ENCODE measurements around the gene TPPP.
"Not testable (repeated sequence)": the region's sequence is repeated elsewhere in the genome, so short reads cannot be mapped to it uniquely, and the experiment has no call there.

TPPP gene

DNA sequence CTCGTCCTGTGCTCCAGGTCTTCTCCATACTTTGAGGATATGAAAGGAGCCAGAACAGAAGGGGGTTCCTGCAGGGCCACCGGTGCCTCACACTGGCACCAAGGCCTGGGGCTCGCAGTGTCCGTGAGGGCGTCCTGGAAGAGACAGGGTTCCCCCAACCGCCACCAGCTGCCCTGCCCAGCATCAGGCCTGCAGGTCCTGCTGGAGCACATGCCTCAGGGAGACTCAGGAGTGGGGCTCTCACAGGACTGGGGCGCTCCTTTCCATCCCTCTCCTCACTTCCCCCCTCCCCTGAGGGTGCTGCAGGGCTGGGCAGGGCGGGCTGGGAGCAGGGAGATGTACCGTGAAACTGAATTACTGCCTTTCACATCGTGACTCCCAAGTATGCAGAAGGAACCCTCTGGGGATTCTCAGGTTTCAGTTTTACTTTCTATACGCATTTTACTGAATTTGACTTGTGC lies 49.3 kb downstream of the TPPP start:
- no peak for DNase-seq

DNA sequence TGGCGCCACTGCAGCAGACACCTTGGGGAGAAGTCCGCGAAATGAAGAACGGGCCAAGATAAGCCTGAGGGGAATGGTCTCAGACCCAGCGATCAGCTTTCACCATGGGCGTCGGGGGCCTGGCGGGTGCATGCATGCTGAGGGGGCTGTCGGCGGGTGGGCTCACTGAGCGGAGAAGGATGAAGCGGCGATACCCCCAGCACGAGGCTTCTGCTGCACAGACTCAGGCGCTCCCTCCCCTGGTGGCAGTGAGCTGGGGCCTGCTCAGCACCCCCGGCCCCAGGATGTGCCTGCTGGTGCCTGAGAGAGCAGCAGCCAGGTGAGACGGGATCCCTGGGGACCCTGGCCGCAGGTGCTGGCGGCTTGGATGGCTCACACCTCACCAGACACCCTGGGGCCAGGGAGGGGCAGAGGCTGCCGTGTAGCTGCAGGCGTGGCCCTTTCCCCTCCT lies 49.8 kb downstream of the TPPP start:
- no peak for DNase-seq

GRCh38 chr5:642481-642880 lies 50.7 kb downstream of the TPPP start:
- no peak for DNase-seq

GRCh38 chr5:641331-641765 lies 51.8 kb downstream of the TPPP start:
- no peak for DNase-seq

DNA sequence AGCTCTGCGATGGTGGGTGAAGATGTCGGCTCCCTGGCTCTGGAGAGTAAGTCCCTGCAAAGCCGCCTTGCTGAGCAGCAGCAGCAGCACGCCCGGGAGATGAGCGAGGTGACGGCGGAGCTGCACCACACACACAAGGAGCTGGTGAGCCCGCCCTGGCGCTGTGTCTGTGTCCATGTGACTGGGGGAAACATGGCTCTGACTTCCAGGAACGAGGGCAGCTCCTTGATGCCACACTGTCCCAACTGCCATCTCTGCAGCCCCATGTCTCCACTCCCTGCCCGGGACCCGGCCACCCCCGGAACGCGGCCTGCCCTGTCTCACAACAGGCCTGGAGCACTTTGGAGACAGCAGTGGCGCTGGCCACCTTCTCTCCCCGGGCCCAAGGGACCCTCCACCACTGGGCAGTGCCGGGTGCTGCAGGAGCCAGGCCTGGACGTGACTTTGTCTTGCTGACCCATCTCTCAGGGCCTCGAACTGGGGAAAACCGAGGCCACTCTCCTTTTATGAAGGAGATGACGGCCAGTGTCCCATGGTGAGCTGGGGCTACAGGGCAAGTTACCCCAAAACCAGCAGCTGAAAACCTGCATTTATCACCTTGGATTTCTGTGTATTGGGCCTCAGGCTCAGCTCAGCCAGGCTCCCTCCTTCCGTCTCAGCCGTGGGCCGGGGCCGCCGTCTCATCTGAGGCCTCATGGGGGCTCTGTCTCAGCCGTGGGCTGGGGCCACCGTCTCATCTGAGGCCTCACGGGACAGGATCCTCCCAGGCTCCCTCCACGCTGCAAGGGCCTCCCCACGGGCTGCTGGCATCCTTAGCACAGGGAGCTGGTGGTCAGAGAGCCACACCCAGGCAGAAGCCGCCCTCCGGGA lies 52.5 kb downstream of the TPPP start:
- no peak for DNase-seq

GRCh38 chr5:639584-640213 lies 53.5 kb downstream of the TPPP start:
- DNase-seq = no peak

DNA sequence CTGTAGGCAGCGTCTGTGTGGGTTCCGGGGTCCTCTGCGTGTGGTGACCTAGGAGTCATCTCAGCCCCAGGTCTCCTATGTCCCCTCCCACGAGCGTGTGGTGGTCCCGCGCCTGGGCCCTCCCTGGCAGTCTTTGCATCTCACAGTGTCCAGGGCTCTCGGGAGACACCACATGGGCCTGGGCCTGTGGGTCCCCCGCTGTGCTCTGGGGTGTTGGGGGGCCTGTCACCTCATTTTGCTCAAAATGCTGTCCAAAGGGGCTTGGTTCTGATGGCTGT lies 54.0 kb downstream of the TPPP start:
- no peak for DNase-seq

DNA sequence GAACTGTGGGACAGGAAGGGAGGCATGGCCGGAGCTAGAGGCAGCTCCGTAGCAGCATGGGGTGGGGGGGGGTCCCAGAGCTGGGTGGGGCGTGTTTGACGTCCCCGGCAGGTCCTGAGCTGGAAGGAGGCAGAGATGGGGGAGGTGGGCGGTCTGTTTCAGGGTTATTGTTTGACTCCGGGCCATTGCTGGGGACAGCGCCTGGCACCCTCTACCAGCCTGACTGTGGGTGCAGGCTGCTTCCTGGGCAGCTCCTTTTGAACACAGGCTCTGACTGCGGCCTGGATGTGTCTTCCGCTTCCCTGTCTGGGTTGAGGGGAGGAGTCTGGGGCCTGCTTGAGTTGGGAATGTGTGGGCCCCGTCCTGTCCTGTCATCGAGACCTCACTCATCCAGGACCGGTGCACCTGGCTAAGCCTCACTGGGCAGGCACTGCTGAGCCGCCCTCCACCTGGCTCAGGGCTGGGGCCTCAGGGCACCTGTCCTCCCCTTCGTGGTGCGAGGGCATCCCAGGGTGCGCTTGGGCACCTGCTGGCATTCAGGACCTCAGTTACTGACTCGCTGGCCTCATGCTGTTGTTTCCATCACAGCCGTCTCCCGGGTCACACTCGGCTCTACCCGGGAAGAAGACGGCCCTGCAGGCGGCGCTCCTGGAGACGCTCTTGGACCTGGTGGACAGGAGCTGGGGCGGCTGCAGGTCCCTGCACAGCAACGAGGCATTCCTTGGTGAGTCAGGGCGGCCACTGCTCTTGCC lies 54.5 kb downstream of the TPPP start:
- no peak for DNase-seq

- DNase-seq = no peak
Observed at GRCh38 chr5:637581-638450, 55.3 kb downstream of the TPPP start.

DNA sequence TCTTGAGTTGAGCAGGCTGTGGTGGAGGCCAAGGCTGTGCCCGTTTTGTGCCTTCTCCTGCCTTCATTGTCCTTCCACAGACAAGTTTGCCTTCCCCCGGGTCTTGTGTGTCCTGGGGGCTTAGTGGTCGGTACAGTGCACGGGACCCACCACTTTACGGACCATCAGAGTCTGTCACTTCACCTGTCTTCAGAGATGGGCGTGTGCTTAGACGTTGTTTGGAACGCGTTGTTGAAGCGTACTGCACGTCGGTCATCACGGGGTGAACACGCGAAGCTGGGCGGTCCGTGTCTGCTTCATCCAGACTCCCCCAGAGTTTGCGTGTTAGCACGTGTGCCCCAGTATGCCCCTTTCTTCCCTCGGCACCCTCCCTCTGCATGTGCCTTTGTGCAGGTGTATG lies 56.2 kb downstream of the TPPP start:
- no peak for DNase-seq

DNA sequence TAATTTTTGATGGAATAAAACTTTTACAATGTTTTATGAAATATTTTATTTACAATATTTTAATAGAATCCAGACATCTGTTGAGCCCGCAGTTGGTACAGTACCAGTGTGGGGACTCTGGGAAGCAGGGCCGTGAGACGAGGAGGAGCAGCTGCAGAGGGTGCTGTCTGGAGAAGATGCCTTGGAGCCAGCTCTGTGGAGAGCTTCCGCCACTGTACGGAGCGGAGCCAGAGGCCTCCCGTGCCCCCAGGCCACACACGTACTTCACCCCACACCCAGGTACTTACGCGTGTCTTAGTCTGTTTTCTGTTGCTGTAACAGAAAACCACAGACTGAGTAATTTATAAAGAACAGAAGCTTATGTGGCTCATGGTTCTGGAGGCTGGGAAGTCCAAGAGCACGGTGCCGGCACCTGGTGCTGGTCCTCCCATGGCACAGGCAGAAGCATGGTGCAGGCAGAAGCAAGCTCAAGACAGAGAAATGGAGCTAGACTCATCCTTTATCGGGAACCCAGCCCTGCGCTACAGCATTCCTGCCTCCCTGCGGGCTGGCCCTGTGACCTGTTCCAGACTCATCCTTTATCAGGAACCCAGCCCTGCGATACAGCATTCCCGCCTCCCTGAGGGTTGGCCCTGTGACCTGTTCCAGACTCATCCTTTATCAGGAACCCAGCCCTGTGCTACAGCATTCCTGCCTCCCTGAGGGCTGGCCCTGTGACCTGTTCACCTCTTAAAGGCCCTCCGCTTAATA lies 57.7 kb downstream of the TPPP start:
- DNase-seq = no peak

GRCh38 chr5:634191-634590 lies 59.0 kb downstream of the TPPP start:
- no peak for DNase-seq

- DNase-seq = no peak
Observed at GRCh38 chr5:633501-633955, 59.6 kb downstream of the TPPP start.

DNA sequence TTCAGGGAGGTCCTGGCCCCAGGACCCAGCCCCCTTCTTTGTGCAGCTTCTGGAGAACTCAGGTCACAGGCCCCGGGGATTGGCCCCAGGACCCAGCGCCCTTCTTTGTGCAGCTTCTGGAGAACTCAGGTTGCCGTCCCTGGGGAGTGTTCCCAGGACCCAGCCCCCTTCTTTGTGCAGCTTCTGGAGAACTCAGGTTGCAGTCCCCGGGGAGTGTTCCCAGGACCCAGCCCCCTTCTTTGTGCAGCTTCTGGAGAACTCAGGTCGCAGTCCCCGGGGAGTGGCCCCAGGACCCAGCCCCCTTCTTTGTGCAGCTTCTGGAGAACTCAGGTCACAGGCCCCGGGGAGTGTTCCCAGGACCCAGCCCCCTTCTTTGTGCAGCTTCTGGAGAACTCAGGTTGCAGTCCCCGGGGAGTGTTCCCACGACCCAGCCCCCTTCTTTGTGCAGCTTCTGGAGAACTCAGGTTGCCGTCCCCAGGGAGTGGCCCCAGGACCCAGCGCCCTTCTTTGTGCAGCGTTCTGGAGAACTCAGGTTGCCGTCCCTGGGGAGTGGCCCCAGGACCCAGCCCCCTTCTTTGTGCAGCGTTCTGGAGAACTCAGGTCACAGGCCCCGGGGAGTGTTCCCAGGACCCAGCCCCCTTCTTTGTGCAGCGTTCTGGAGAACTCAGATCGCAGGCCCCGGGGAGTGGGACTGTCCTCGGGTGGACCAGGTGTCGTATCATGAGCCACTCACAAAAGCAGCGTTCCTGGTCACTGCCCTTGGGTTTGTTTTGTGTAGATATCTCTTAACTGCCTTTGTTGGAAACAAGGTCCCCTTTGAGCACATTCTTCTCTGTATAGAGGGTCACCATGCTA lies 64.6 kb downstream of the TPPP start:
- DNase-seq = not testable (repeated sequence)

DNA sequence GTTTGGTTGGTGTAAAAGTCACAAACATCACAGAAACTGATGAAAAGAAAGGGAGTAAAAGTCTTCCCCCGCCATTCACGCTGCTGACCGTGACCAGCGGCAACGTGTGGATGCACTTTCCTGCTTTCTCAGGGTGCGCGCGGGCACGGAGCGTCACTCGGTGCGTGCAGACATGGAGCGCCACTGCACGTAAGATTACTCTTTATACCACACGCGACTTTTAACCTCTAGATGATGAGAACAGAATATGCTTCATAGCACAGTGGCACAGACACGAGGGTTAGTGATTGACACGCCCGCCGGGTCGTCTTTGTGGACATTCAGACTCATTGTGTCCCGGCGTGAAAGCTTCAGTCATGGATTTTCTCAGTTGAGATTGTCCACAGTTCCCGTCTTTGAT lies 65.3 kb downstream of the TPPP start:
- DNase-seq = no peak

DNA sequence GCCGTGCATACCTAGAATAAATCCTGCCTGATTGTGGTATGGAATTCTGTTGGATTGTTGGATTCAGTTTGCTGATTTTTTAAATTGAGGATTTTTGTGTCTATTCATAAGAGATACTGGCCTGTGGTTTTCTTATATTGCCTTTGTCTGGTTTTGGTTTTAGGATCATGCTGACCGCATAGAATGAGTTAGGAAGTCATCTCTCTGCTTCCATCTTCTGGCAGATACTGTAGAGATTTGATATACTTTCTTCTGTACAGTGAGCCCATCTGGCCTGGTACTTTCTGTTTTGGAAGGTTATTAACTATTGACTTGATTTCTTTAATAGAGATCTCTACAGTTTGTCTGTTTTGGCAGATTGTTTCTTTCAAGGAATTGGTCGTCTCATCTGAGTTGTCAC lies 66.3 kb downstream of the TPPP start:
- DNase-seq = no peak

DNA sequence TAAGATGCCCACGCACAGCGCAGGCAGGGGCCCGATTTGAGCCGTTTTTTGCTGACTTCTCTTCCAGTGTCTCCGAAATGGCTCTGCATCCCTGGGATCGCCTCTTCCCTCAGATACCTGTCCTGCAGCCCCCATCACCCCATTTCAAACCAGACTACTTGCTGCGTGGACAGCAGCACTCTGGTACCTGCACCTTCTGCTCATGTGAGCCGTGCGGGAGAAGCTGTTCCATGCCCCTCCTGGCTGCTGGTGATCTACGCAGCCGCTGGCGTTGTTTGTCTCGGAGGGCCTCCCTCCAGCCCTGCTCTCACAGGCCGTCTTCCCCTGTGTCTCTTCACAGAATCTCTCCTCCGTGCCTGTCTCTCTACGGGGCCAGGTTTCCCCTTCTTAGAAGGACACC lies 67.6 kb downstream of the TPPP start:
- DNase-seq = no peak

- DNase-seq = no peak
Observed at GRCh38 chr5:624951-625230, 68.3 kb downstream of the TPPP start.

DNA sequence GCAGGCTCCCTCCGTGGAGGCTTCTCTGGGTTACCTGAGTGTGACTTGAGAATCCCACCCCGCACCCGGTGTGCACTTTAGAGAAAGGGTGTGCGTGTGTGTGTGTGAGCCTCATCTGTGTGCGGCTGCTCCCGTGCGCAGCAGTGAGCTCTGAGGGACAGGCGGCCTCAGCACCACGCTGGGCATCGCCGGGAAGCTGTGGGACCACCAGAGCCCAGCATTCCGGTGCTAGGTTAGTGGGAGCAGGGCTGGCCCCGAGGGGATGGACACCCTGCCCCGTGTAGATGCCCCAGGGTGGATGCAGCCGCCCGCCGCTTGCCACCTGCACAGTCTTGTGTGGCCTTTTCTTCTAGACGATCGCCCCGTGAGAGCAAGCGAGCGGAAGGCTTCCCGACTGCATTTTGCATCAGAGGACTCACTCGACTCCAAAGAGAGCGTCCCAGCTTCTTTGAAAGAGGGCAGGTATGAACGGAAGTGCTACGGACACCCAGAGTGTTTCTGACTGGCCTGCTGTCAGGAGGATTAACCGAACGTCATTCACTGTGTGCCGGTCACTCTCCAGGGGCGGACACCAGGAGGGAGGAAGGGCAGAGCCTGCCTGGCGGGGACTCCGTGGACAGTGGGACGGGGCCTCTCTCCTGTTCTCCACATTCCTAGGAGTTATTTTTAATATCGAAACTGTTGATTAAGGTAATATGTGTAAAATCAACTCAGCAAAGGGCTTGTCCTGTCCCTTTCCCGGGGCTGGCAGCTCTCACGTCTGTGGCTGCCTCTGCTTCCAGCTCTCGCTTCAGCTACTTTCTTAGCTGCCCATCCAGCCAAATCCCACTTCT lies 68.8 kb downstream of the TPPP start:
- DNase-seq = no peak

DNA sequence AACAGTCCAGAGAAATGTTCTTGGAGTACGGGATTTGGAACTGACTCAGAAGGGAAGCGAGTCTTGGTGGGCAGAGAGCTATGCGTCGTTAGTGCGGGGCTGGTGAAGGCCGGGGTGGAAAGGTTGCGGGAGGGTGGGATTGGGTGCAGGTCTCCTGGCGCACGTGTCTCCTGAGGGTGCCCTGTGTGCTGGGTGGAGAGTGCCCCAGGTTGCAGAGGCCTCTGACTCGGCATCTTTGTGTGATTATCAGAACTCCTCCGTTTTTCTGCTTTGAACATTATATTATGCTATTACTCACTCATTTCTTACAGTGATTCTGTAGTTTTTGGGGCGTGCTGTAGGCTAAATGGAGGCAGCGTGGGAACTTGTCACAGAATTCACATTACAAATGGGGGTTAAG lies 69.6 kb downstream of the TPPP start:
- DNase-seq = no peak

Data from activated CD4-positive, CD25-positive, alpha-beta regulatory T cell (primary cell).